Brain microvascular endothelial cell (primary cell): ENCODE measurements around the gene BBIP1.

Experiments
- DNase-seq: peaks from one replicate; pipeline ENCODE4 v3.0.0-alpha.2; 2020
- H3K27ac ChIP-seq: fragments of 250-450 bp; sonication (Bioruptor Pico); 2 replicates; pipeline ENCODE4 v1.5.1; 2020; ENCODE audit warnings: mild to moderate bottlenecking, moderate library complexity
- H3K27me3 ChIP-seq: fragments of 250-450 bp; sonication (Bioruptor Pico); replicated peaks from 2 replicates; pipeline ENCODE4 v1.5.1; 2020; ENCODE audit warnings: mild to moderate bottlenecking
- H3K36me3 ChIP-seq: fragments of 250-450 bp; sonication (Bioruptor Pico); replicated peaks from 2 replicates; pipeline ENCODE4 v1.5.1; 2020; ENCODE audit warnings: mild to moderate bottlenecking
- H3K4me3 ChIP-seq: 2 replicates; pipeline ENCODE4 v1.5.1; 2011; ENCODE audit warnings: low read depth, mild to moderate bottlenecking, control low read depth, low read length, moderate library complexity
- in situ Hi-C: cut with HindIII; loops from 2 replicates; pipeline ENCODE4 v1.10.0; 2017; ENCODE audit warnings: low sequenced_read_pairs, low pct_ligation_motif_present
- TF ChIP-seq, protein P1 (sequence below): IDR thresholded peaks from 2 replicates; pipeline ENCODE4 v1.5.1; 2011; ENCODE audit warnings: low read depth, mild to moderate bottlenecking, moderate library complexity, low read length, control low read depth, inconsistent platforms; ENCODE audit errors: missing control alignments

The BBIP1 gene, protein sequence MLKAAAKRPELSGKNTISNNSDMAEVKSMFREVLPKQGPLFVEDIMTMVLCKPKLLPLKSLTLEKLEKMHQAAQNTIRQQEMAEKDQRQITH

DNA sequence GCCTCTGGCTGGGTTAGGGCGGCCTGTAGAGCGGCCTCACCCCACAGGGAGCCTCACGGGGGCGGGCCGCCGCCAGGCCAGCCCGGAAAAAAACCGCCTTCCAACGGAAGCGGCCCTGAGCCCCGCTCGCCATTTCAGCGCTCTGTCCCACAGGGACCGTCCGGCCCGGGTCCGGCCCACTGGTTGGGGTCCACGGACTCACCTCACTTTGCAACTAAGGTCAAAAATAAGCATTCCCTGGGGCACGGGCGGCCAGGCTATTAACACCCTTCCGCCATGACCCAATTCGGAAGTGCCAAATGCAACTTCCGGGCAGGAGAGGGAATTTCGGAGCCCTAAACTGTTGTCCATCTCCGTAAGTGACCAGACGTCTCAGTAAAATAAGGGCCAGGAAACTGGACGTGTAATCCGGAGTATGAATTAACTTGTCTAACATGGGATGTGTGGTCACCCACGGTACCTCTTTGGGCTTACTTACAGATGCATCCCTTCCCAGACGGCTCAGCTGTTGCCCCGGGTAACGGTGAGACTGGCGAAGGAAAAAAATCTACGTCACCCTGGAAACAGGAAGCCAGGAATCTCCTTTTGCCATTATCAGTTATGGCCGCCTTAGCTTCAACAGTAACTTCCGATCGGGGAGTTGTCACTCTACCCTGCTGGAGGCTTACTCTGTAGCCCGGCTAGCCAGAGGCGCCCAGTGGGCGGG, at the start of gene BBIP1:
Gene BBIP1 (minus strand): TSS at position 538 of the 706 bp plus-strand sequence. CDS start 1,023 bp downstream, outside the sequence.
- TF ChIP-seq, protein P1, sequence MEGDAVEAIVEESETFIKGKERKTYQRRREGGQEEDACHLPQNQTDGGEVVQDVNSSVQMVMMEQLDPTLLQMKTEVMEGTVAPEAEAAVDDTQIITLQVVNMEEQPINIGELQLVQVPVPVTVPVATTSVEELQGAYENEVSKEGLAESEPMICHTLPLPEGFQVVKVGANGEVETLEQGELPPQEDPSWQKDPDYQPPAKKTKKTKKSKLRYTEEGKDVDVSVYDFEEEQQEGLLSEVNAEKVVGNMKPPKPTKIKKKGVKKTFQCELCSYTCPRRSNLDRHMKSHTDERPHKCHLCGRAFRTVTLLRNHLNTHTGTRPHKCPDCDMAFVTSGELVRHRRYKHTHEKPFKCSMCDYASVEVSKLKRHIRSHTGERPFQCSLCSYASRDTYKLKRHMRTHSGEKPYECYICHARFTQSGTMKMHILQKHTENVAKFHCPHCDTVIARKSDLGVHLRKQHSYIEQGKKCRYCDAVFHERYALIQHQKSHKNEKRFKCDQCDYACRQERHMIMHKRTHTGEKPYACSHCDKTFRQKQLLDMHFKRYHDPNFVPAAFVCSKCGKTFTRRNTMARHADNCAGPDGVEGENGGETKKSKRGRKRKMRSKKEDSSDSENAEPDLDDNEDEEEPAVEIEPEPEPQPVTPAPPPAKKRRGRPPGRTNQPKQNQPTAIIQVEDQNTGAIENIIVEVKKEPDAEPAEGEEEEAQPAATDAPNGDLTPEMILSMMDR = no peak
- Histone ChIP-seq H3K27ac (peak within 1 kb of the TSS; percentile 98), H3K27me3 (no peaks in the 10 kb centered on the region), H3K4me3 (peak within 1 kb of the TSS; percentile 83), H3K36me3 (no peaks in the 10 kb centered on the region)
- in situ Hi-C loops = no loop called here
- DNase-seq = peak; percentile 100

DNA sequence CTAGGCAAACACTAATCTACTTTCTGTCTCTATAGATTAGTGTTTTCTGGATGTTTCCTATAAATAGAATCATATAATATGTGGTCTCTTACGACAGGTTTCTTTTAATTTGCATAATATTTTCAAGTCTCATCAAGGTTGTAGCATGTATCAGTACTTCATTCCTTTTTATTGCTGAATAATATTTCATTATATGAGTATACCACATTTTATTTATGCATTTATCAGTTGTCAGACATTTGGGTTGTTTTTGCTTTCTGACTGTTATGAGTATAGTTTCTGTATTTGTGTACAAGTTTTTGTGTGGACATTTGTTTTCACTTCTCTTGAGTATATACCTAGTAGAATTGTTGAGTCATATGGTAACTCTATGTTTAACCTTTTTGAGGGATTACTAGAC, 48.7 kb upstream of the BBIP1 start:
- H3K4me3 ChIP-seq = no peak overlapping the region
- DNase-seq = no peak
- no peaks in the 10 kb centered on the region for H3K36me3 ChIP-seq
- in situ Hi-C loops = no loop called here
- TF ChIP-seq, protein P1 = no peak
- H3K27ac ChIP-seq = no peak overlapping the region
- no peaks in the 10 kb centered on the region for H3K27me3 ChIP-seq

DNA sequence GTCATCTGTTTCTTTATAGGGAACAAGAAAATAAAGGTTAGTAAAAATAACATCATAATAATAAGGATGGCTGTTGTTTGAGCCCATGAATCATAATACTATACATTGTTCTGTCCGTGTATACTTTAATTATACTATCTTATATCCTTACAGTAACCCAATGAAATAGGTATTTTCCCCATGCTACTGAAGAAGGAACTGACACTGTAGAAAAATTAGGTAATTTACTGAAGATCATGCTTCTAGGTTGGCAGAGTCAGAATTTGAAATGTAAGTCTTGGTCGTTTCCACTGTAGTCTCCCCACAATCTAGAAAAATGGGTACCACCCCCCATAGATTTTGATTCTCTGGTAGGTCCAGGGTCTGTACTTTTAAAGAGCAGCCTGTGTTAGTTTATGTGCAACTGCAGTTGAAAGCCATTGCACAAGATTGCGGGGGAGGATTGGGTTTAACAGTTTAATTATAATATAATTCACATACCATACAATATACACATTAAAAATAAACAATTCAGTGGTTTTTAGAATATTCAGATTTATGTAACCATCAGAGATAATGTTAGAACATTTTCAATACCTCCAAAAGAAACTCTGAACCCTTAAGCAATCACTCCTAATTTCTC, 48.1 kb upstream of the BBIP1 start:
- no peak overlapping the region for H3K27ac ChIP-seq
- H3K36me3 ChIP-seq = no peaks in the 10 kb centered on the region
- TF ChIP-seq, protein P1 = no peak
- in situ Hi-C loops = no loop called here
- no peak overlapping the region for H3K4me3 ChIP-seq
- no peak for DNase-seq
- H3K27me3 ChIP-seq = no peaks in the 10 kb centered on the region

DNA sequence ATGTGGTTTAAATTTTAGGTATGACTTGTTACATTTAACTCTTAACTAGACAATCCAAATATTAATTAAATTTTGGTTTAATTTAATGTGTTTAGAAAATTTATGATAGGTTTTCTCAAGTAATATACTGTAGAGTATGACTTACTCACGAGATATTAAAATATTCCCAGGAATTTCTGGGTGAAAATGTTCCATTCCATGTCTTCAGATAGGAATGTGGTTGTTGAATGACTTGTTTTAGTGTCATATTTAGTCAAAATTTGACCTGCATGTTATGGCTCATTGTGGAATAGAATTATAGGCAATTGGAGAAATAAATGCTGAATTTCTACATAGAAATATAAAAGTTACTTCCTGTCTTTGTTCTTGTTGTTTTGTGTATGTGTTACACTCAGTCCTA, 47.2 kb upstream of the BBIP1 start:
- Histone ChIP-seq H3K4me3 (no peak overlapping the region), H3K27me3 (no peaks in the 10 kb centered on the region), H3K36me3 (no peaks in the 10 kb centered on the region), H3K27ac (no peak overlapping the region)
- DNase-seq = no peak
- in situ Hi-C loops = no loop called here
- TF ChIP-seq, protein P1 = no peak

DNA sequence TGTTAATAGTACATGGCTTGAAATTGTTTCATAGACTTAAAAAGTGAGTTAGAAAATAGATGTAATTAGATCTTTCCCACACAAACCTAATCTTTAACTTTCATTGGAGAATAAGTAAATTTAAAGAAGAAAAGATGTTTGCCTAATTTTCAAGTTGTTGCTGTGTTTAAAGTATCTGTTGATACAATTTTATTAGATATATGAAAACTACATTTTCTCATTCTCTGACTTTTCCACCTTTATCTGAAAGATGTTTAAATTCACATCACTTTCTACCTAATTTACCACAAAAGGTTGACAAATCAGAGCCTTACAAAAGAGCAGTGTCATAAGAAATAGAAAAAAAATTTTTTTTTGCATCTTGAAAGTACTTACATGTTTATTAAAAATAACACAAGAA, 46.2 kb upstream of the BBIP1 start:
- H3K27me3 ChIP-seq = no peaks in the 10 kb centered on the region
- H3K27ac ChIP-seq = no peak overlapping the region
- no peak for DNase-seq
- no peak overlapping the region for H3K4me3 ChIP-seq
- in situ Hi-C loops = no loop called here
- H3K36me3 ChIP-seq = no peaks in the 10 kb centered on the region
- TF ChIP-seq, protein P1 = no peak
